Measurements from ENCODE around the gene TTLL9.

TTLL9 gene

GRCh38 chr20:31862157-31862470 is 8.3 kb upstream of the TTLL9 start:
- no peak overlapping the region for H3K4me3 ChIP-seq (ENCODE audit: low read depth, low read length)
- no peak for DNase-seq (ENCODE audit: low read depth)
- TF ChIP-seq POLR2A (IDR thresholded peaks at IDR 0.05; ENCODE audit: extremely low read depth, insufficient read length) (no peak), MYC (IDR thresholded peaks at IDR 0.05; ENCODE audit: low read depth, low read length) (no peak), CTCF (IDR thresholded peaks at IDR 0.05; ENCODE audit: low read depth, low read length) (no peak), MAX (IDR thresholded peaks at IDR 0.05; ENCODE audit: low read depth, low read length) (no peak)

- TF ChIP-seq POLR2A (IDR thresholded peaks at IDR 0.05; ENCODE audit: extremely low read depth, insufficient read length), result no peak
- TF ChIP-seq MAX (IDR thresholded peaks at IDR 0.05; ENCODE audit: low read depth, low read length), result no peak
- TF ChIP-seq MYC (IDR thresholded peaks at IDR 0.05; ENCODE audit: low read depth, low read length), result no peak
- TF ChIP-seq CTCF (IDR thresholded peaks at IDR 0.05; ENCODE audit: low read depth, low read length), result no peak
- DNase-seq (ENCODE audit: low read depth), result no peak
- H3K4me3 ChIP-seq (ENCODE audit: low read depth, low read length), result no peak overlapping the region
Measured at GRCh38 chr20:31862506-31862905, 7.9 kb upstream of the TTLL9 start.

GRCh38 chr20:31863296-31864085 is 6.9 kb upstream of the TTLL9 start:
- H3K4me3 ChIP-seq (ENCODE audit: low read depth, low read length), result no peak overlapping the region
- peak; percentile 34 for DNase-seq (ENCODE audit: low read depth)
- no peak for TF ChIP-seq CTCF (IDR thresholded peaks at IDR 0.05; ENCODE audit: low read depth, low read length)
- no peak for TF ChIP-seq POLR2A (IDR thresholded peaks at IDR 0.05; ENCODE audit: extremely low read depth, insufficient read length)
- no peak for TF ChIP-seq MAX (IDR thresholded peaks at IDR 0.05; ENCODE audit: low read depth, low read length)
- no peak for TF ChIP-seq MYC (IDR thresholded peaks at IDR 0.05; ENCODE audit: low read depth, low read length)

- no peak for DNase-seq (ENCODE audit: low read depth)
- TF ChIP-seq MYC (IDR thresholded peaks at IDR 0.05; ENCODE audit: low read depth, low read length), result no peak
- no peak for TF ChIP-seq MAX (IDR thresholded peaks at IDR 0.05; ENCODE audit: low read depth, low read length)
- TF ChIP-seq POLR2A (IDR thresholded peaks at IDR 0.05; ENCODE audit: extremely low read depth, insufficient read length), result no peak
- TF ChIP-seq CTCF (IDR thresholded peaks at IDR 0.05; ENCODE audit: low read depth, low read length), result no peak
- no peak overlapping the region for H3K4me3 ChIP-seq (ENCODE audit: low read depth, low read length)
Measured at GRCh38 chr20:31864521-31865400, 5.7 kb upstream of the TTLL9 start.

GRCh38 chr20:31866221-31866620 is 4.2 kb upstream of the TTLL9 start:
- no peak for TF ChIP-seq MAX (IDR thresholded peaks at IDR 0.05; ENCODE audit: low read depth, low read length)
- TF ChIP-seq POLR2A (IDR thresholded peaks at IDR 0.05; ENCODE audit: extremely low read depth, insufficient read length), result no peak
- TF ChIP-seq MYC (IDR thresholded peaks at IDR 0.05; ENCODE audit: low read depth, low read length), result no peak
- no peak overlapping the region for H3K4me3 ChIP-seq (ENCODE audit: low read depth, low read length)
- DNase-seq (ENCODE audit: low read depth), result no peak

Data from NB4 (cell line).